HCT116 (cell line): ENCODE data around the gene PCCA. TPM values are rescaled to one million over a fixed set of nuclear protein-coding genes. Genes with fewer than 3 reads are reported as not detected.

ENCODE experiments used
- ATAC-seq: fragments of 200-7000 bp; cut with Tn5 transposase; 2 replicates; pipeline ENCODE4 v1.9.1; 2020; ENCODE audit warnings: mild to moderate bottlenecking, moderate library complexity
- BruUV-seq: library from RNA; stranded (reverse); fragments of 400-500 nt; replicated peaks from 2 replicates; lab custom pipeline; 2021; lab: Mats Ljungman, UMichigan
- CTCF ChIA-PET: fragments of 300-600 bp; sonication (Branson Sonifier 250); formaldehyde crosslinking; loops from one replicate; lab custom pipeline; 2021; ENCODE audit warnings: antibody characterized with exemption; lab: Charles Lee
- POLR2A ChIA-PET: fragments of 300-600, 350-600 bp; sonication (Branson Sonifier 250); formaldehyde crosslinking; loops from one replicate; lab custom pipeline; 2021; ENCODE audit warnings: antibody characterized with exemption; lab: Charles Lee
- RAD21 ChIA-PET, 2 experiments: fragments of 300-600 bp; sonication (Branson Sonifier 250); formaldehyde crosslinking; loops; one replicate each; lab custom pipeline; 2023; ENCODE audit warnings: low total read pairs in 2 of 2; ENCODE audit not compliant: uncharacterized antibody in 2 of 2, unreplicated experiment in 2 of 2, low non-redundant PET in 1 of 2; lab: Charles Lee
- DNase-seq: peaks from one replicate; pipeline ENCODE4 v3.0.0-alpha.2; 2010; ENCODE audit warnings: low read depth, low spot score
- H2AFZ ChIP-seq: fragments of 200-600 bp; shearing (Covaris generic), sonication (generic); 2 replicates; pipeline ENCODE4 v1.6.1; 2017; ENCODE audit warnings: low read depth, mixed run types, mixed read lengths, antibody characterized with exemption, low read length; ENCODE audit not compliant: poor library complexity, severe bottlenecking
- H3K27ac ChIP-seq: 2 replicates; pipeline ENCODE4 v1.5.1; 2012; ENCODE audit warnings: low read depth, low read length
- H3K27me3 ChIP-seq: fragments of 200-600 bp; sonication (generic); 2 replicates; pipeline ENCODE4 v1.6.1; 2016; ENCODE audit warnings: mixed run types, low read length, mixed read lengths; ENCODE audit not compliant: insufficient read depth
- H3K36me3 ChIP-seq, 2 experiments: fragments of 200-500 bp in 1 of 2; fragments of 200-600 bp in 1 of 2; sonication (Bioruptor generic) in 1 of 2; sonication (generic) in 1 of 2; 2 replicates each; pipeline versions ENCODE4 v1.5.1 to v1.6.1; 2014 to 2016; ENCODE audit warnings: low read length in 2 of 2, inconsistent platforms in 1 of 2, mixed read lengths in 1 of 2, mixed run types in 1 of 2; ENCODE audit not compliant: insufficient read depth in 2 of 2, control insufficient read depth in 1 of 2
- H3K4me1 ChIP-seq, 2 experiments: fragments of 200-600 bp in 1 of 2; sonication (generic) in 1 of 2; 2 replicates each; pipeline versions ENCODE4 v1.5.1 to v1.6.1; 2012 to 2017; ENCODE audit warnings: low read length in 2 of 2, inconsistent platforms in 1 of 2, mild to moderate bottlenecking in 1 of 2, mixed read lengths in 1 of 2, mixed run types in 1 of 2, moderate library complexity in 1 of 2; ENCODE audit not compliant: insufficient read depth in 2 of 2, control insufficient read depth in 1 of 2
- H3K4me2 ChIP-seq: fragments of 200-600 bp; sonication (generic); 2 replicates; pipeline ENCODE4 v1.6.1; 2017; ENCODE audit warnings: mixed run types, low read length, mixed read lengths
- H3K4me3 ChIP-seq, 2 experiments: fragments of 200-600 bp in 1 of 2; sonication (generic) in 1 of 2; replicated peaks in 1 of 2; 2 replicates each; pipeline ENCODE4 v1.5.1; 2011 to 2016; ENCODE audit warnings: low read length in 2 of 2, control low read depth in 1 of 2, low read depth in 1 of 2, mild to moderate bottlenecking in 1 of 2, mixed read lengths in 1 of 2, mixed run types in 1 of 2
- H3K79me2 ChIP-seq: fragments of 200-600 bp; sonication (generic); 2 replicates; pipeline ENCODE4 v1.6.1; 2017; ENCODE audit warnings: mild to moderate bottlenecking, mixed run types, low read length, moderate library complexity, mixed read lengths; ENCODE audit not compliant: insufficient read depth
- H3K9ac ChIP-seq: fragments of 200-600 bp; sonication (generic); 2 replicates; pipeline ENCODE4 v1.6.1; 2016; ENCODE audit warnings: low read length, mixed read lengths
- H3K9me2 ChIP-seq: fragments of 200-600 bp; sonication (generic), shearing (Covaris generic); 2 replicates; pipeline ENCODE4 v1.6.1; 2017; ENCODE audit warnings: mixed run types, mild to moderate bottlenecking, moderate library complexity; ENCODE audit not compliant: insufficient read depth
- H3K9me3 ChIP-seq, 2 experiments: fragments of 200-500 bp in 1 of 2; fragments of 200-600 bp in 1 of 2; sonication (Bioruptor generic) in 1 of 2; sonication (generic) in 1 of 2; 2 replicates each; pipeline ENCODE4 v1.6.1; 2014 to 2017; ENCODE audit warnings: low read length in 2 of 2, mixed read lengths in 2 of 2, inconsistent platforms in 1 of 2, low read depth in 1 of 2, mild to moderate bottlenecking in 1 of 2, mixed run types in 1 of 2, moderate library complexity in 1 of 2; ENCODE audit not compliant: control insufficient read depth in 1 of 2, insufficient read depth in 1 of 2
- H4K20me1 ChIP-seq: fragments of 200-600 bp; sonication (generic), shearing (Covaris generic); 2 replicates; pipeline ENCODE4 v1.6.1; 2017; ENCODE audit warnings: mixed run types, mild to moderate bottlenecking, moderate library complexity; ENCODE audit not compliant: insufficient read depth
- CBX3 ChIP-seq: IDR thresholded peaks from 2 replicates; pipeline ENCODE4 v1.6.1; 2012; ENCODE audit warnings: low read depth
- EZH2 ChIP-seq: fragments of 200-600 bp; sonication (generic); IDR thresholded peaks from 2 replicates; pipeline ENCODE4 v1.6.1; 2017; ENCODE audit warnings: antibody characterized with exemption, mixed run types
- EZH2phosphoT487 ChIP-seq: fragments of 200-600 bp; IDR thresholded peaks from 2 replicates; pipeline ENCODE4 v1.6.1; 2018; ENCODE audit warnings: antibody characterized with exemption, borderline replicate concordance
- FOSL1 ChIP-seq: IDR thresholded peaks from 2 replicates; pipeline ENCODE4 v1.6.1; 2012; ENCODE audit warnings: low read depth
- JUND ChIP-seq: IDR thresholded peaks from 2 replicates; pipeline ENCODE4 v1.6.1; 2012
- MAX ChIP-seq: IDR thresholded peaks from 2 replicates; pipeline ENCODE4 v1.6.1; 2012
- POLR2A ChIP-seq: IDR thresholded peaks from 2 replicates; pipeline ENCODE4 v1.7.0; 2011; ENCODE audit warnings: borderline replicate concordance; ENCODE audit not compliant: insufficient read depth, insufficient read length; ENCODE audit errors: extremely low read depth
- RAD21 ChIP-seq: IDR thresholded peaks from 2 replicates; pipeline ENCODE4 v1.6.1; 2012; ENCODE audit warnings: low read depth, mild to moderate bottlenecking
- REST ChIP-seq: IDR thresholded peaks from 2 replicates; pipeline ENCODE4 v1.6.1; 2012; ENCODE audit warnings: low read depth
- SIN3A ChIP-seq: IDR thresholded peaks from 2 replicates; pipeline ENCODE4 v1.6.1; 2012; ENCODE audit warnings: low read depth
- SP1 ChIP-seq: IDR thresholded peaks from 2 replicates; pipeline ENCODE4 v1.6.1; 2012; ENCODE audit warnings: low read depth
- SRF ChIP-seq: IDR thresholded peaks from 2 replicates; pipeline ENCODE4 v1.6.1; 2012; ENCODE audit warnings: low read depth
- YY1 ChIP-seq: IDR thresholded peaks from 2 replicates; pipeline ENCODE4 v1.6.1; 2011; ENCODE audit warnings: low read length, low read depth, moderate library complexity, mild to moderate bottlenecking; ENCODE audit not compliant: insufficient replicate concordance; ENCODE audit errors: extremely low read depth
- ZFX ChIP-seq: fragments of 450-650 bp; IDR thresholded peaks from 2 replicates; pipeline ENCODE4 v1.6.1; 2017
- intact Hi-C: fragments of 100-400 bp; cut with micrococcal nuclease; formaldehyde crosslinking; loops from 2 replicates; pipeline ENCODE4 v1.10.0; 2022
- total RNA-seq: library from RNA; stranded (reverse); gene quantifications from one replicate; pipeline ENCODE4 v1.2.1, GENCODE V29; 2021; ENCODE audit not compliant: unreplicated experiment
- TF ChIP-seq, protein P1 (sequence below): IDR thresholded peaks from 2 replicates; pipeline ENCODE4 v1.6.1; 2011; ENCODE audit warnings: mild to moderate bottlenecking, low read length, moderate library complexity; ENCODE audit not compliant: insufficient replicate concordance; ENCODE audit errors: extremely low read depth

The PCCA gene
- total RNA-seq, 1 experiment from 2014 or later = 23.0 TPM

DNA sequence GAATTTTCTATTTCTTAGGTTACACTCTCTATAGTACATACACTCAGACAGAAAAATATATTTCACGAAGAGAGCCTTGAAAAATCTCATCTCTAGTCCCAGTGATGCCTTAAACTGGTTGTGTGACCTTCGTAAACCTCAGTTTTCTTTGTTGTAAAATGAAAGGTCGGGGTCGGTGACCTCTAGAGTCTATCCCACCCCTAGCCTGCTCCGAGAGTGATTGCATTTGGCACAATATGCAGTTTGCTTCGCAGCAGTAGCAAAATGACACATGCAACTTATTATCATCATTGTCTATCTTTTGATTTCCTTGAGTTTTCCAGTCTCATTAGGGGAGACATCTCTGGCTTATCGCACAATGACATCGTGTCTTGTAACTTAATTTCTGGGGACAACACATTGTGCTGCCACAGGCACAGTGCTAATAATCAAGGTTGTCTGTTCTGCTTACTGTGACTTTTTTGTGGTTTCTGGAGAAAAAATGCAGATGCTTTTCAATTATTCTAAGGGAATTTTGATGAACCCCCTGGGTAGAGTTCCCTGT lies 384.7 kb downstream of the PCCA start:
- Histone ChIP-seq H2AFZ (no peak overlapping the region), H3K27me3 (no peaks in the 10 kb centered on the region), H3K79me2 (no peaks in the 10 kb centered on the region), H3K36me3 (no peaks in the 10 kb centered on the region), H3K4me1 (no peaks in the 10 kb centered on the region)
- ATAC-seq = no peak
- intact Hi-C loops = no loop called here
- CTCF ChIA-PET = no interaction called here
- TF ChIP-seq SP1 (no peak), EZH2 (no peak), SRF (no peak), EZH2phosphoT487 (no peak), FOSL1 (no peak), RAD21 (no peak), MAX (no peak), YY1 (no peak), JUND (no peak), REST (no peak), POLR2A (no peak), CBX3 (no peak), ZFX (no peak), SIN3A (no peak)
- TF ChIP-seq, protein P1, sequence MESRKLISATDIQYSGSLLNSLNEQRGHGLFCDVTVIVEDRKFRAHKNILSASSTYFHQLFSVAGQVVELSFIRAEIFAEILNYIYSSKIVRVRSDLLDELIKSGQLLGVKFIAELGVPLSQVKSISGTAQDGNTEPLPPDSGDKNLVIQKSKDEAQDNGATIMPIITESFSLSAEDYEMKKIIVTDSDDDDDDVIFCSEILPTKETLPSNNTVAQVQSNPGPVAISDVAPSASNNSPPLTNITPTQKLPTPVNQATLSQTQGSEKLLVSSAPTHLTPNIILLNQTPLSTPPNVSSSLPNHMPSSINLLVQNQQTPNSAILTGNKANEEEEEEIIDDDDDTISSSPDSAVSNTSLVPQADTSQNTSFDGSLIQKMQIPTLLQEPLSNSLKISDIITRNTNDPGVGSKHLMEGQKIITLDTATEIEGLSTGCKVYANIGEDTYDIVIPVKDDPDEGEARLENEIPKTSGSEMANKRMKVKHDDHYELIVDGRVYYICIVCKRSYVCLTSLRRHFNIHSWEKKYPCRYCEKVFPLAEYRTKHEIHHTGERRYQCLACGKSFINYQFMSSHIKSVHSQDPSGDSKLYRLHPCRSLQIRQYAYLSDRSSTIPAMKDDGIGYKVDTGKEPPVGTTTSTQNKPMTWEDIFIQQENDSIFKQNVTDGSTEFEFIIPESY = no peak
- TF ChIP-seq, all 23 proteins: peak for 0
- no peak overlapping the region for H3K9ac ChIP-seq
- RAD21 ChIA-PET = no interaction called here
- no peak overlapping the region for H3K4me3 ChIP-seq
- POLR2A ChIA-PET = no interaction called here
- no peaks in the 10 kb centered on the region for H4K20me1 ChIP-seq
- no peaks in the 10 kb centered on the region for H3K9me3 ChIP-seq
- H3K4me2 ChIP-seq = no peak overlapping the region
- no peaks in the 10 kb centered on the region for H3K9me2 ChIP-seq
- DNase-seq = no peak
- H3K27ac ChIP-seq = no peak overlapping the region
- no TSS peak for BruUV-seq
